ENCODE data around the gene SLC5A11. TPM values are rescaled to one million over a fixed set of nuclear protein-coding genes. Genes with fewer than 3 reads are reported as not detected.

The SLC5A11 gene
- total and polyA plus RNA-seq, 2 of the 13 experiments (the other 11 are each of a cell fraction or from before 2014, with no cell fraction given), result 1.2 to 3.3 TPM

- TF ChIP-seq ZFP91 (CRISPR knock-in tag; IDR thresholded peaks at IDR 0.05; ENCODE audit: borderline replicate concordance) (peak; percentile 89), XRCC5 (optimal IDR thresholded peaks at IDR 0.05; ENCODE audit: low read length) (peak; percentile 58), MZF1 (CRISPR knock-in tag; IDR thresholded peaks at IDR 0.05; ENCODE audit: borderline replicate concordance) (no peak), FOXK1 (CRISPR knock-in tag; IDR thresholded peaks at IDR 0.05; ENCODE audit: borderline replicate concordance, low read depth) (no peak), ZFX (CRISPR knock-in tag; IDR thresholded peaks at IDR 0.05; ENCODE audit: low read depth) (peak; percentile 56; the same call in 1 of the 2 replicates), PHF21A (CRISPR knock-in tag; IDR thresholded peaks at IDR 0.05) (0 out of 2 replicates have a peak, but pooled peaks have one; percentile 27), NFATC3 (CRISPR knock-in tag; IDR thresholded peaks at IDR 0.05) (no peak), HOMEZ (CRISPR knock-in tag; IDR thresholded peaks at IDR 0.05; ENCODE audit: low read depth) (peak; percentile 56; the same call in 1 of the 2 replicates), KAT8 (CRISPR knock-in tag; IDR thresholded peaks at IDR 0.05) (0 out of 2 replicates have a peak, but pooled peaks have one; percentile 42), THAP9 (CRISPR knock-in tag; IDR thresholded peaks at IDR 0.05; ENCODE audit: borderline replicate concordance) (peak; percentile 82), ZNF224 (CRISPR knock-in tag; IDR thresholded peaks at IDR 0.05) (no peak), TEAD3 (CRISPR knock-in tag; optimal IDR thresholded peaks at IDR 0.05; ENCODE audit: borderline replicate concordance) (peak; percentile 34), SP1 (IDR thresholded peaks at IDR 0.05) (no peak), SP1 (CRISPR knock-in tag; IDR thresholded peaks at IDR 0.05) (peak; percentile 58; the same call in 1 of the 2 replicates), ZBTB2 (CRISPR knock-in tag; IDR thresholded peaks at IDR 0.05; ENCODE audit: low read depth) (no peak), HNRNPH1 (optimal IDR thresholded peaks at IDR 0.05; ENCODE audit: low read depth, low read length) (no peak)
Observed at GRCh38 chr16:24845726-24846547, at the start of gene SLC5A11 (continued).

All from HepG2 (cell line).